G401.6 (cell line): ENCODE measurements around the gene CCDC201.
A peak's percentile ranks its signal among the peaks of the same experiment; 100 is the strongest.

Experiments
- FAIRE-seq: peaks from 2 replicates; lab custom pipeline; 2012; peaks lifted over from hg19 to GRCh38; lab: Jason Lieb, UNC

CCDC201 gene

GRCh38 chr7:45893374-45893995, 20.6 kb upstream of the CCDC201 start:
- FAIRE-seq = no peak

GRCh38 chr7:45892407-45893035, 19.6 kb upstream of the CCDC201 start:
- FAIRE-seq = no peak

DNA sequence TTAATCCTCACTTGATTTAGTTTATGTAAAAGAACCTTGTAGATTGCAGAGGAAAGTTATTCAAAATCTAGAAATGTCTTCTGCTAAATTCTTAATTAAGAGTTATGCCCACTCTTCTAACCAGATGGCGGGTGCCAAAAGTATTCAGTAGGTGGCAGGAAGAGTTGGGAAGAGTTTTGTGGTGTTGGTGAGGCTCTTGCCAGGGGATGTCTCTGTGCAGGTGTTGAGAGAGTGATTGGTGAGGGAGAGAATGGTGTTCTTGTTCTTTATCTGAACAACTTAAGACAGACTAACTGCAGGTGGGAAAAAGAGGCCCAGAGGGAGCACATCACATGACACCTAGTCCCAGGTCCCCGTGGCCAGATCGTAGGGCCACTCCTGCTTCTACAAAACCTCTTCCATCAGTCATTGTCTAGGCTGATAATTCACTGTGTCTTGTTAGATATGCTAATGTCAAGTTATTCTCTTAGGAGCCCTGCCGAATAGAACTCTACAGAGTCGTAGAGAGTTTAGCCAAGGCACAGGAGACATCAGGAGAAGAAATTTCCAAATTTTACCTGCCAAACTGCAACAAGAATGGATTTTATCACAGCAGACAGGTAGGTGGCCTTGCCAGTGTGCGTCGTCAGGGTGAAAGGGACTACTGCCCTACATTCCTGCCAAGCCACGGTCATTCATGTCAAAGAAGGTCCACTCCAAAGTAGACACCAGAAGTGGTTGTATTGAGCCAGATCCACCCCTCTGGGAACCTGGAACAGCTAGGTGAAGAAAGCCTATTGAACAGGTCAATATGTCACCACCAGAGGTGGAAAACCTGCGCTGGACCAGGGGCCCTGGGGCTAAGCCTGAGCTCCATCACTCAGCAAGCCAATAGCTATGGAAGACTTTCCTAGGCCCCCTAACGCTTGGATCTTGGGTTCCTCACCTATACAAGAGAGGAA, 18.9 kb upstream of the CCDC201 start:
- no peak for FAIRE-seq

DNA sequence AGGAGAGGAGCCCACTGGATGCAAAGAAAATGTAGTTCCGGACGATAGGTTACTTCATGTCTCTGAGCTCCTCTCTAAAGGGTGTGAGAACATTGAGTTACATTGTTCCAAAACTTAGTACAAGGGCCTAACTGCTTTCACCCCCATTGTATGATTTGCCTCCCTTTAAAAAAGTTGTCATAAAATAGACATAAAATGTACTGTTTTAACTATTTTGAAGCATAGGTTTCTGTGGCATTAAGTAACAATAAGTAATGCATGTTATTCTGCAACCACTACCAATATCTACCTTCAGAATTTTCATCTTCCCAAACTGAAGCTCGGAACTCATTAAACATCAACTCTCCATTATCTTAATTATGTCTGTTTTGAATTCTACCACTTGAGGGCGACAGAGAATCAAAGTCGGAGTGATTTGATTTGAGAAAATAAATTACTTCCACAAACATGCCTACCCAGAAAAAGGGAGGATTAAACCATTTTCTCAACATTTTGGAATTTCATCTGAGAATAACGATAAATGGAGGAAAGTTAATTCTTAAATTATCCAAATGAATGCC, 18.1 kb upstream of the CCDC201 start:
- peak; percentile 89 for FAIRE-seq

DNA sequence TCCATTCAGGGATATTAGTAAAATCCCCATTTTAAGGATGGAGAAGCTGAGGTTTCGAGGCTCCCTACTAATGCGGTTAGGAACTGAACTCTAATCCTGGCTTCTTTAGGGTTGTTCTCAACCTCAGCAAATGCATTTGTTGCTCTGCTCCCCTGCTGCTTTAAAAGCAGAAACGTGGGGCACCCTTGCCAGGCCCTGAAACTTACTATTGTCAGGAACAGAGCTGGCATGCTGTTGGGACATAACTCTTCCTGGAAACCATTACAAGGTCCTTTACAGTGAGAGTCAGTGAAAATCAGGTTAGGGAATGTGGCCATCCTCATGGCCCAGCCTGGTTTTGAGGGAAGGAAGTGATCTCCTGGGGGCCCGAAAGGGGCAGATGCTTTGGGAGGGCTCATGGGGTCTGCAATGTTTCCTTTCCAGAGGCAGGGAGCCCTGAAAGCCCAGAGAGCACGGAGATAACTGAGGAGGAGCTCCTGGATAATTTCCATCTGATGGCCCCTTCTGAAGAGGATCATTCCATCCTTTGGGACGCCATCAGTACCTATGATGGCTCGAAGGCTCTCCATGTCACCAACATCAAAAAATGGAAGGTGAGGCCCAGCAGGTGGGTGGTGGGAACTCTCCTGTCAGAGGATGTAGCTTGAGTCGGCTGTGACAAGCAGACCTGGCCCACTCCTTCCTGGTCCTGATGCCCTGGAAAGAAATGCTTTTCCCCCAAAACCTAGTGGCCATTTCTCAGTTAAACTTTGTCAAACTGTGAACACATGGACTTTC, 17.4 kb upstream of the CCDC201 start:
- no peak for FAIRE-seq

- FAIRE-seq = no peak
Observed at GRCh38 chr7:45889367-45890067, 16.6 kb upstream of the CCDC201 start.

DNA sequence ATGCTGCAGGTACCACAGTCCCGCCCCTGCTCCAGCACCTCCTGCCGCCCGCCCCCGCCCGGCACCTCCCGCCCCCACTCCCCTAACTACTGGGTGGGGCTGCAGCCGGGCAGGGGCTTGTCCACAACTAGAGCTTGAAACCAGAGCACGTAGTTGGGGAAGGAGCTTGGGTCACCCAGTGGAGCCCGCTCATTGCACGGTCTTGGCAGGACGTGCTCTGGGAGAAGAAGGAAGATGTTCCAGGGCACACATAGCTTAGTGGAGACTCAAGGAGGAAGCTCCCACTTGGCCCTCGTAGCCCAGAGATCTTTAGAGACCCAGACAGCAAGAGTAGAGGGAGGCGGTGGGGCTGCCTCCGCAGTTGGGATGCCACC, 16.1 kb upstream of the CCDC201 start:
- FAIRE-seq = no peak

DNA sequence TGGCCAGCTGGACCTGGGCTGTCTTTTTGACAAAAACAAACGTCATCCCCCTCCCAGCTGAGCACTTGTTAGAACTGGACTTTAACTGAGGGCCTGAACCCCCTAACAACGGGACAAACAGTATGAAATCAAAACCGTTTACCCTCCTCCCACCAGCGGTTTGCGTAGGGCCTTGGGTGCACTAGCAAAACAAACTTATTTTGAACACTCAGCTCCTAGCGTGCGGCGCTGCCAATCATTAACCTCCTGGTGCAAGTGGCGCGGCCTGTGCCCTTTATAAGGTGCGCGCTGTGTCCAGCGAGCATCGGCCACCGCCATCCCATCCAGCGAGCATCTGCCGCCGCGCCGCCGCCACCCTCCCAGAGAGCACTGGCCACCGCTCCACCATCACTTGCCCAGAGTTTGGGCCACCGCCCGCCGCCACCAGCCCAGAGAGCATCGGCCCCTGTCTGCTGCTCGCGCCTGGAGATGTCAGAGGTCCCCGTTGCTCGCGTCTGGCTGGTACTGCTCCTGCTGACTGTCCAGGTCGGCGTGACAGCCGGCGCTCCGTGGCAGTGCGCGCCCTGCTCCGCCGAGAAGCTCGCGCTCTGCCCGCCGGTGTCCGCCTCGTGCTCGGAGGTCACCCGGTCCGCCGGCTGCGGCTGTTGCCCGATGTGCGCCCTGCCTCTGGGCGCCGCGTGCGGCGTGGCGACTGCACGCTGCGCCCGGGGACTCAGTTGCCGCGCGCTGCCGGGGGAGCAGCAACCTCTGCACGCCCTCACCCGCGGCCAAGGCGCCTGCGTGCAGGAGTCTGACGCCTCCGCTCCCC, 15.5 kb upstream of the CCDC201 start, which contains the start of gene IGFBP1:
TSS of gene IGFBP1 (plus strand) at position 304 of the 808 bp plus-strand sequence. CDS start at position 469, 165 bp downstream.
- FAIRE-seq = no peak

- FAIRE-seq = no peak
Observed at GRCh38 chr7:45886931-45887667, 14.2 kb upstream of the CCDC201 start.

DNA sequence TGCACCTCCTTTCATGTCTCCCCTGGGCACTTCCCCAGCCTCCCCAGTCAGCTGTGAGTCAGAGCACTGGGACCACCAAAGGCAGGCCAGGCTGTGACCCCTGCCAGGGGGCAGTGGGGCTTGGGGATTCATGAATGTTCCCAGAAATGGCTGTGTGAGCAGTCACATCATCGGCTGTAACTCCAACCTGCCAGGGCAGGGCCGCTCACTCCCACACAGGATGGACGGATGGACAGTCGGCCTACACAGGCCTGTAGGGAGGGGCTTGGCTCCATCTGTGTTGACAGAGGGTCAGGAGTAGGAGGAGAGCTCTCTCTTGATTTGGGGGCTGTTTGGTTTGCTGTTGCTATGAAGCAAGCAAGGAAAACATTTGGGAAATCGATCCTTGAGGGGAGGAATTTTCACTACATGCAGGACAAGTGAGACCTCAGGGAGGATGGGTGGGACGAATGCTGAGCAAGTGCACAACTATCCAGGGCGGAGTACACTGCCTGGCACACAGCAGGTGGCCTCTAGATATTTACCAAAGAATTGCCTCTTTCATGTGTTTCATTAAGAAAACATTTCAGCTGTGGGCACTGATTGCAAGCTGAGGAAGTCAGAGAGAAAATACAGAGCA, 12.5 kb upstream of the CCDC201 start:
- FAIRE-seq = no peak

DNA sequence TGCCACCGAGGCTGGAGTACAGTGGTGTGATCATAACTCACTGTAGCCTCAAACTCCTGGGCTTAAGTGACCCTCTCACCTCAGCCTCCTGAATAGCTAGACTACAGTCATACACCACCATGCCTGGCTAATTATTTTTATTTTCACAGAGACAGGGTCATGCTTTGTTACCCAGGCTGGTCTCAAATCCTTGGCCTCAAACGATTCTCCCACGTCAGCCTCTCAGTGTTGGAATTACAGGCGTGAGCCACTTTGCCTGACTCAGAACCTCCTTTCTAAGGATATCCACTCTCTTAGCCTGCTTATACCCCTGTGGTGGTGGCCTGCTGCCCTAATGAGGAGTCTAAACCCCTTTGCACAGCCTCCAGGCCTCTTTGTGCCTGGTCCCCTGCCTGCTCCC, 11.3 kb upstream of the CCDC201 start:
- no peak for FAIRE-seq

- FAIRE-seq = no peak
Observed at GRCh38 chr7:45882465-45882810, 9.6 kb upstream of the CCDC201 start.

DNA sequence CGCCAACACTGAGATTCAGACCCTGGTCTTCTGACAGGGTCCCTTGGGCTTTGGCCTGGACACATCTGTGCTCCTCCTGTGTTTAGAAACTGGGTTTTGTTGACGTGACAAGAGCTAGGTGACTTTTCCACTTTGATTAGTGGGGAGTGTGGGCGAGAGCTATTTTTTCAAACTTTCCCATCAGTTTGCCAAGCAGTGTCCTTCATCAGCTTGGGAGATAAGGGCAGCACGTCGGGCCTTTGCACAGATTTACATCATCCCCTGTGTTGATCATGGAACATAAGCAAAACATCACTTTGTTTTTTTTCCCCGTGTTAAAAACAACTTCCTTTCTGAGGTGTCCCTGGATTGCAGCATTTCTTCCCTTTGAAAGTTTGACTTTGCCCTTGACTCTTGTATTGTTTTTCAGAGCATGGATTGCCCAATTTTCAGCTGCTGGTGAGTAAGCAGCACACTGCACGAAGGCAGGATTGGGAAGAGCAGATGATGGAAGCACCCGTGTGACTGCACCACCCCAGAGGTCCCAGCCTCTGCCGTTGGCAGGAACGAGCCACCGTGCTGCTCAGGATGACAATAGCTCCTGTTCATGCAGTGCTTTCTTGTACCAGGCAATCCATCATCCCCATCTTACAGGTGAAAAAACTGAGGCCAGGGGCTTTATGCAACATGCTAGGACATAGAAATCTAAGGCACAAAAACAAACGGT, 9.0 kb upstream of the CCDC201 start:
- FAIRE-seq = no peak

DNA sequence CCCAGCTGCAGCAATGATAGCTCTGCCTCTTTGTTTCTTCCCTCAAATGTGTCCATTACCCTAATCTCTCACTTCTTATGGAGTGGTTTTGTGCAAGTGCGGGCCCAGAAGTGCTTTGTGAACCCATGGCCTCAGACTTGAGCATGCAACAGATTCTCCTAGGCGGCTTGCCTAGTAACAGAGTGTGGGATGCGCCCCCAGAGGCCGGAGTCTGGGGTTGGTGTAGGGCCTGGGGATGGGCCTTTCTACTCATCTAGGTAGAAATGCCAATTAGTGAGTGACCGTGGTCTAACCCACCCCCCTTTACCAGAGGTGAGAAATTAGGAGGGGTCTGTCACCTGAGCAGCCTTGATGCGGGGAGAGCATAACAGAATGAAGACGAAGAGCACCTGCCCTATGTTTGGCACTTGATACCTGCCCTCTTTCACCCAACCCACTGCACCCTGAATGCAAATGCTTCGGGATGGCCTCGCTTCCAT, 8.4 kb upstream of the CCDC201 start:
- FAIRE-seq = no peak

DNA sequence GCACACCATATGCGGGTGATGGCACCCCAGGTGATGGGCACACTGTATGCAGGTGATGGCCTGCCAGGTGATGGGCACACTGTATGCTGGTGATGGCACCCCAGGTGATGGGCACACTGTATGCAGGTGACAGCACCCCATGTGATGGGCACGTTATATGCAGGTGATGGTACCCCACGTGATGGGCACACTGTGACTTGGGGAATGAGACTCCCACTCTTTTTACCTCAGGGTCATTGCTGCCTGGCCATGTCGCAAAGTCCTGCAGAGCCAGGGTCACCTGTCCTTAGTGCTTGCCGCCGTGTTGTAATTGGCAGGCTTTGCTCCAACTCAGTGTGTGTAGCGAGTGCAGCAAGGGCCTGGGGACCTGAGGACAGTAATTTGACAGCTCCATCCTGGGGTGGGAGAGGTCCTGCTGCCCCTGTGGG, 7.6 kb upstream of the CCDC201 start:
- no peak for FAIRE-seq

DNA sequence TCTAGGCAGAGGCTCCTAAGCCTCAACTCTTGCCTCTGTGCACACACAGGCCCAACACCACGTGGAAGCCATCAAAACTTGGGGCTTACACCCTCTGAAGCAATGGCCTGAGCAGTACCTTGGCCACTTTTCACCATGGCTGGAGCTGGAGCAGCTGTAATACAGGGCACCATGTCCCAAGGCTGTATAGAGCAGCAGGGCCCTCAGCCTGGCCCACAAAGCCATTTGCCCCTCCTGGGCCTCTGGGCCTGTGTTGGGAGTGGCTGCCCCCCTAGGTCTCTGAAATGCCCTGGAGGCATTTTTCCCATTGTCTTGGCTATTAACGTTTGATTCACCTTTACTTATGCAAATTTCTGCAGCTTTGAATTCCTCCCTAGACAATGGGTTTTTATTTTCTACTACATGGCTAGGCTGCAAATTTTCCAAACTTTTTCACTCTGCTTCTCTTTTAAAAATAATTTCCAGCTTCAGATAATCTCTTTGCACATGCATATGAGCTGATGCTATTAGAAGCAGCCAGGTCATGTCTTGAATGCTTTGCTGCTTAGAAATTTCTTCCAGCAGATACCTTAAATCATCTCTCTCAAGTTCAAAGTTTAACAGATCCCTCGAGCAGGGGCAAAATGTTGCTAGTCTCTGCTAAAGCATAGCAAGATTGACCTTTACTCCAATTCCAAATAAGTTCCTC, 5.7 kb upstream of the CCDC201 start:
- no peak for FAIRE-seq

DNA sequence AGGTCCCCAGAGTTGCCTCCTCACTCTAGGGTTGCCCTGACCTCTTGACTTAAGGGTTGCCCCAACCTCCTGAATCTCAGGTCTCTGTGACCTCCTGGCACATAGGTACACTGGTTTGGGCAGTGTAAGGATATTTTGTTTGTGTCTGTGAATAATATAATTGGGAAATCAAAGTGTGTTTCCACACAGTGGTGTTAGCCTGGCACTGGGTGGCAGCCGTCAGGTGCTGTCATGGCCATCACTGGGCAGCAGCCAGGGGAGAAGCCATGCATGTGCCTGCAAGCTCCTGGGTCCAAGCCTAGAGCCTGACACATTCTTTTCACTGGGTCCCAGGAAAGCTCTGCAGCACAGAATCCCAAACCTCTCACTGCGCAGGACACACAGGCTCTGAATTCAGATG, 3.6 kb upstream of the CCDC201 start:
- FAIRE-seq = no peak
